HCT116 (cell line): ENCODE measurements around the gene LNP1. TPM values are rescaled to one million over a fixed set of nuclear protein-coding genes. Genes with fewer than 3 reads are reported as not detected.

Experiments used
- ATAC-seq: fragments of 200-7000 bp; cut with Tn5 transposase; 2 replicates; pipeline ENCODE4 v1.9.1; 2020; ENCODE audit warnings: mild to moderate bottlenecking, moderate library complexity
- BruUV-seq: library from RNA; stranded (reverse); fragments of 400-500 nt; replicated peaks from 2 replicates; lab custom pipeline; 2021; lab: Mats Ljungman, UMichigan
- CTCF ChIA-PET: fragments of 300-600 bp; sonication (Branson Sonifier 250); formaldehyde crosslinking; loops from one replicate; lab custom pipeline; 2021; ENCODE audit warnings: antibody characterized with exemption; lab: Charles Lee
- POLR2A ChIA-PET: fragments of 300-600, 350-600 bp; sonication (Branson Sonifier 250); formaldehyde crosslinking; loops from one replicate; lab custom pipeline; 2021; ENCODE audit warnings: antibody characterized with exemption; lab: Charles Lee
- RAD21 ChIA-PET, 2 experiments: fragments of 300-600 bp; sonication (Branson Sonifier 250); formaldehyde crosslinking; loops; one replicate each; lab custom pipeline; 2023; ENCODE audit warnings: low total read pairs in 2 of 2; ENCODE audit not compliant: uncharacterized antibody in 2 of 2, unreplicated experiment in 2 of 2, low non-redundant PET in 1 of 2; lab: Charles Lee
- DNase-seq: peaks from one replicate; pipeline ENCODE4 v3.0.0-alpha.2; 2010; ENCODE audit warnings: low read depth, low spot score
- H2AFZ ChIP-seq: fragments of 200-600 bp; shearing (Covaris generic), sonication (generic); 2 replicates; pipeline ENCODE4 v1.6.1; 2017; ENCODE audit warnings: low read depth, mixed run types, mixed read lengths, antibody characterized with exemption, low read length; ENCODE audit not compliant: poor library complexity, severe bottlenecking
- H3K27ac ChIP-seq: 2 replicates; pipeline ENCODE4 v1.5.1; 2012; ENCODE audit warnings: low read depth, low read length
- H3K27me3 ChIP-seq: fragments of 200-600 bp; sonication (generic); 2 replicates; pipeline ENCODE4 v1.6.1; 2016; ENCODE audit warnings: mixed run types, low read length, mixed read lengths; ENCODE audit not compliant: insufficient read depth
- H3K36me3 ChIP-seq, 2 experiments: fragments of 200-500 bp in 1 of 2; fragments of 200-600 bp in 1 of 2; sonication (Bioruptor generic) in 1 of 2; sonication (generic) in 1 of 2; 2 replicates each; pipeline versions ENCODE4 v1.5.1 to v1.6.1; 2014 to 2016; ENCODE audit warnings: low read length in 2 of 2, inconsistent platforms in 1 of 2, mixed read lengths in 1 of 2, mixed run types in 1 of 2; ENCODE audit not compliant: insufficient read depth in 2 of 2, control insufficient read depth in 1 of 2
- H3K4me1 ChIP-seq, 2 experiments: fragments of 200-600 bp in 1 of 2; sonication (generic) in 1 of 2; 2 replicates each; pipeline versions ENCODE4 v1.5.1 to v1.6.1; 2012 to 2017; ENCODE audit warnings: low read length in 2 of 2, inconsistent platforms in 1 of 2, mild to moderate bottlenecking in 1 of 2, mixed read lengths in 1 of 2, mixed run types in 1 of 2, moderate library complexity in 1 of 2; ENCODE audit not compliant: insufficient read depth in 2 of 2, control insufficient read depth in 1 of 2
- H3K4me2 ChIP-seq: fragments of 200-600 bp; sonication (generic); 2 replicates; pipeline ENCODE4 v1.6.1; 2017; ENCODE audit warnings: mixed run types, low read length, mixed read lengths
- H3K4me3 ChIP-seq, 2 experiments: fragments of 200-600 bp in 1 of 2; sonication (generic) in 1 of 2; replicated peaks in 1 of 2; 2 replicates each; pipeline ENCODE4 v1.5.1; 2011 to 2016; ENCODE audit warnings: low read length in 2 of 2, control low read depth in 1 of 2, low read depth in 1 of 2, mild to moderate bottlenecking in 1 of 2, mixed read lengths in 1 of 2, mixed run types in 1 of 2
- H3K79me2 ChIP-seq: fragments of 200-600 bp; sonication (generic); 2 replicates; pipeline ENCODE4 v1.6.1; 2017; ENCODE audit warnings: mild to moderate bottlenecking, mixed run types, low read length, moderate library complexity, mixed read lengths; ENCODE audit not compliant: insufficient read depth
- H3K9ac ChIP-seq: fragments of 200-600 bp; sonication (generic); 2 replicates; pipeline ENCODE4 v1.6.1; 2016; ENCODE audit warnings: low read length, mixed read lengths
- H3K9me2 ChIP-seq: fragments of 200-600 bp; sonication (generic), shearing (Covaris generic); 2 replicates; pipeline ENCODE4 v1.6.1; 2017; ENCODE audit warnings: mixed run types, mild to moderate bottlenecking, moderate library complexity; ENCODE audit not compliant: insufficient read depth
- H3K9me3 ChIP-seq, 2 experiments: fragments of 200-500 bp in 1 of 2; fragments of 200-600 bp in 1 of 2; sonication (Bioruptor generic) in 1 of 2; sonication (generic) in 1 of 2; 2 replicates each; pipeline ENCODE4 v1.6.1; 2014 to 2017; ENCODE audit warnings: low read length in 2 of 2, mixed read lengths in 2 of 2, inconsistent platforms in 1 of 2, low read depth in 1 of 2, mild to moderate bottlenecking in 1 of 2, mixed run types in 1 of 2, moderate library complexity in 1 of 2; ENCODE audit not compliant: control insufficient read depth in 1 of 2, insufficient read depth in 1 of 2
- H4K20me1 ChIP-seq: fragments of 200-600 bp; sonication (generic), shearing (Covaris generic); 2 replicates; pipeline ENCODE4 v1.6.1; 2017; ENCODE audit warnings: mixed run types, mild to moderate bottlenecking, moderate library complexity; ENCODE audit not compliant: insufficient read depth
- CBX3 ChIP-seq: IDR thresholded peaks from 2 replicates; pipeline ENCODE4 v1.6.1; 2012; ENCODE audit warnings: low read depth
- CEBPB ChIP-seq: IDR thresholded peaks from 2 replicates; pipeline ENCODE4 v1.6.1; 2012; ENCODE audit warnings: low read depth
- EGR1 ChIP-seq: IDR thresholded peaks from 2 replicates; pipeline ENCODE4 v1.6.1; 2012; ENCODE audit warnings: low read depth
- EZH2phosphoT487 ChIP-seq: fragments of 200-600 bp; IDR thresholded peaks from 2 replicates; pipeline ENCODE4 v1.6.1; 2018; ENCODE audit warnings: antibody characterized with exemption, borderline replicate concordance
- FOSL1 ChIP-seq: IDR thresholded peaks from 2 replicates; pipeline ENCODE4 v1.6.1; 2012; ENCODE audit warnings: low read depth
- POLR2A ChIP-seq: IDR thresholded peaks from 2 replicates; pipeline ENCODE4 v1.7.0; 2011; ENCODE audit warnings: borderline replicate concordance; ENCODE audit not compliant: insufficient read depth, insufficient read length; ENCODE audit errors: extremely low read depth
- POLR2AphosphoS5 ChIP-seq: IDR thresholded peaks from 2 replicates; pipeline ENCODE4 v1.6.1; 2011; ENCODE audit warnings: mild to moderate bottlenecking, low read depth, low read length, moderate library complexity
- REST ChIP-seq: IDR thresholded peaks from 2 replicates; pipeline ENCODE4 v1.6.1; 2012; ENCODE audit warnings: low read depth
- SIN3A ChIP-seq: IDR thresholded peaks from 2 replicates; pipeline ENCODE4 v1.6.1; 2012; ENCODE audit warnings: low read depth
- SP1 ChIP-seq: IDR thresholded peaks from 2 replicates; pipeline ENCODE4 v1.6.1; 2012; ENCODE audit warnings: low read depth
- SRF ChIP-seq: IDR thresholded peaks from 2 replicates; pipeline ENCODE4 v1.6.1; 2012; ENCODE audit warnings: low read depth
- TCF7L2 ChIP-seq: IDR thresholded peaks from 2 replicates; pipeline ENCODE4 v1.7.0; 2011; ENCODE audit warnings: borderline replicate concordance, inconsistent platforms; ENCODE audit not compliant: insufficient read depth, insufficient read length; ENCODE audit errors: extremely low read depth
- YY1 ChIP-seq: IDR thresholded peaks from 2 replicates; pipeline ENCODE4 v1.6.1; 2011; ENCODE audit warnings: low read length, low read depth, moderate library complexity, mild to moderate bottlenecking; ENCODE audit not compliant: insufficient replicate concordance; ENCODE audit errors: extremely low read depth
- ZBTB33 ChIP-seq: IDR thresholded peaks from 2 replicates; pipeline ENCODE4 v1.6.1; 2011; ENCODE audit warnings: mild to moderate bottlenecking, low read length, moderate library complexity; ENCODE audit not compliant: insufficient replicate concordance; ENCODE audit errors: extremely low read depth
- intact Hi-C: fragments of 100-400 bp; cut with micrococcal nuclease; formaldehyde crosslinking; loops from 2 replicates; pipeline ENCODE4 v1.10.0; 2022
- total RNA-seq: library from RNA; stranded (reverse); gene quantifications from one replicate; pipeline ENCODE4 v1.2.1, GENCODE V29; 2021; ENCODE audit not compliant: unreplicated experiment
- TF ChIP-seq, protein P1 (sequence below): IDR thresholded peaks from 2 replicates; pipeline ENCODE4 v1.6.1; 2012
- TF ChIP-seq, protein P2 (sequence below), 3 experiments: fragments of 200-600 bp in 1 of 3; sonication (generic) in 1 of 3; IDR thresholded peaks in 2 of 3; conservative IDR thresholded peaks in 1 of 3; 2 replicates each; pipeline ENCODE4 v1.5.1; 2012 to 2017; ENCODE audit warnings: low read depth in 2 of 3, low read length in 2 of 3, antibody characterized with exemption in 1 of 3, borderline replicate concordance in 1 of 3, control low read depth in 1 of 3, mild to moderate bottlenecking in 1 of 3, mixed read lengths in 1 of 3, mixed run types in 1 of 3, moderate library complexity in 1 of 3; ENCODE audit not compliant: insufficient read depth in 1 of 3

Gene LNP1
- total RNA-seq, 1 experiment from 2014 or later, result 1.6 TPM

DNA sequence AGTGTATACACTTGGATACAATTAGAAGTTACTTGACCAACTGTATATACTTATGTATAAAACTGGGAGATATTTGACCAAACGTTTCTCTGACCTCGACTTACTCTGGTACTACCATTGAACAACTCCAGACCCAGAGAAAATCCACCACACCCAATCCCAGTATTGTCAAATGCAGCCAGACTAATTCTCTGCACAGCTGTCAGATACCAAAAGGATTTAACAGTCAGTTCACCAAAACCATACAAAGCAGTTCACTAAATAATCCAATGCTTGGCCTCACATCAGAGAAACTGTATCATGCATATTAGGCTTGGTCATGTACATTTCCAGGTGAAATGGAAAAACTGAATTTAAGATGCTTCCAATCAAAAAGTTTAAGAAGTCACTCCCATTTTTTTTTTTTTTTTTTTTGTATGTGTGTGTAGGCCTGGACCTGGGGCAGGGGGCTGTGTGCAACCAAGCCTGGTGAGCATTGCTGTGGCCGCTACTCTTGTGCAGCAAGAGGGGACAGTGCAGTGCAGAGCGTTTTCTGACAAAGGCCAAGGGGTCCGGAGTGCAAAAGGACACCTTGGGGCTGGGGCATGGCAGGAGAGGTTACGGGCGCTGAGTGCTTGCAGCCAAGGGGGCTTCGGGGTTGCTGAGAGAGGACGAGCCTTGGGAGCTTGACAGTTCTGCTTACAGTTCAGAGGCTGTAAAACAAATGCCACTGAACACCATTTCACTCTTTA lies 1.8 kb upstream of the LNP1 start:
- peak overlapping the region; percentile 74 for H3K9ac ChIP-seq
- H3K79me2 ChIP-seq, result peaks cover 65% of the 10 kb centered on the region
- peak overlapping the region; percentile 91 for H3K4me2 ChIP-seq
- H3K4me1 ChIP-seq, result peaks cover 14 to 24% of the 10 kb centered on the region in 2 experiments
- no peak overlapping the region for H2AFZ ChIP-seq
- intact Hi-C loops, result no loop called here
- RAD21 ChIA-PET, result no interaction called here
- H3K27ac ChIP-seq, result no peak overlapping the region
- peak overlapping the region; percentile 72 to 93 for H3K4me3 ChIP-seq
- TF ChIP-seq POLR2AphosphoS5, result no peak
- TF ChIP-seq REST, result no peak
- TF ChIP-seq YY1, result no peak
- no peak for TF ChIP-seq SIN3A
- TF ChIP-seq EGR1, result no peak
- TF ChIP-seq CEBPB, result no peak
- TF ChIP-seq, protein P1, sequence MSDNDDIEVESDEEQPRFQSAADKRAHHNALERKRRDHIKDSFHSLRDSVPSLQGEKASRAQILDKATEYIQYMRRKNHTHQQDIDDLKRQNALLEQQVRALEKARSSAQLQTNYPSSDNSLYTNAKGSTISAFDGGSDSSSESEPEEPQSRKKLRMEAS, result no peak
- no peak for TF ChIP-seq SRF
- TF ChIP-seq TCF7L2, result no peak
- TF ChIP-seq FOSL1, result no peak
- no peak for TF ChIP-seq EZH2phosphoT487
- no peak for TF ChIP-seq SP1
- no peak for TF ChIP-seq POLR2A
- TF ChIP-seq CBX3, result no peak
- TF ChIP-seq, protein P2, sequence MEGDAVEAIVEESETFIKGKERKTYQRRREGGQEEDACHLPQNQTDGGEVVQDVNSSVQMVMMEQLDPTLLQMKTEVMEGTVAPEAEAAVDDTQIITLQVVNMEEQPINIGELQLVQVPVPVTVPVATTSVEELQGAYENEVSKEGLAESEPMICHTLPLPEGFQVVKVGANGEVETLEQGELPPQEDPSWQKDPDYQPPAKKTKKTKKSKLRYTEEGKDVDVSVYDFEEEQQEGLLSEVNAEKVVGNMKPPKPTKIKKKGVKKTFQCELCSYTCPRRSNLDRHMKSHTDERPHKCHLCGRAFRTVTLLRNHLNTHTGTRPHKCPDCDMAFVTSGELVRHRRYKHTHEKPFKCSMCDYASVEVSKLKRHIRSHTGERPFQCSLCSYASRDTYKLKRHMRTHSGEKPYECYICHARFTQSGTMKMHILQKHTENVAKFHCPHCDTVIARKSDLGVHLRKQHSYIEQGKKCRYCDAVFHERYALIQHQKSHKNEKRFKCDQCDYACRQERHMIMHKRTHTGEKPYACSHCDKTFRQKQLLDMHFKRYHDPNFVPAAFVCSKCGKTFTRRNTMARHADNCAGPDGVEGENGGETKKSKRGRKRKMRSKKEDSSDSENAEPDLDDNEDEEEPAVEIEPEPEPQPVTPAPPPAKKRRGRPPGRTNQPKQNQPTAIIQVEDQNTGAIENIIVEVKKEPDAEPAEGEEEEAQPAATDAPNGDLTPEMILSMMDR (IDR thresholded peaks at IDR 0.05 in 2 of 3, conservative IDR thresholded peaks at IDR 0.05 in 1 of 3; ENCODE audit: borderline replicate concordance in 1 of 3, insufficient read depth in 1 of 3, low read depth in 2 of 3, low read length in 2 of 3), result no peak
- TF ChIP-seq ZBTB33, result no peak
- CTCF ChIA-PET, result no interaction called here
- no peaks in the 10 kb centered on the region for H3K27me3 ChIP-seq
- ATAC-seq (no peak), DNase-seq (no peak)
- POLR2A ChIA-PET, result no interaction called here
- BruUV-seq, result TSS peak; percentile 46
- no peaks in the 10 kb centered on the region for H3K36me3 ChIP-seq
- H4K20me1 ChIP-seq, result 0 out of 2 replicates have a peak, but pooled peaks cover 3% of the 10 kb centered on the region
- no peaks in the 10 kb centered on the region for H3K9me3 ChIP-seq
- no peaks in the 10 kb centered on the region for H3K9me2 ChIP-seq
